Activated CD8-positive, alpha-beta memory T cell treated with anti-CD3 and anti-CD28 coated beads for 36 hours (primary cell): Measurements from ENCODE around the gene NELL1. TPM values are rescaled to one million over a fixed set of nuclear protein-coding genes. Genes with fewer than 3 reads are reported as not detected.

Experiments used
- CTCF ChIA-PET: fragments of 350-600 bp; sonication (Branson Sonifier 250); formaldehyde crosslinking; loops from one replicate; lab custom pipeline; 2021; ENCODE audit warnings: antibody characterized with exemption; lab: Charles Lee
- POLR2A ChIA-PET: fragments of 350-600 bp; sonication (Branson Sonifier 250); formaldehyde crosslinking; loops from one replicate; lab custom pipeline; 2021; ENCODE audit warnings: antibody characterized with exemption; lab: Charles Lee
- total RNA-seq, 2 experiments: library from RNA; stranded (reverse); gene quantifications; one replicate each; pipeline ENCODE4 v1.2.3, GENCODE V29; 2021

The NELL1 gene
- total RNA-seq, 2 experiments from 2014 or later, result not detected

- ChIA-PET CTCF (no interaction called here), POLR2A (no interaction called here)
These were observed 695.7 kb downstream of the NELL1 start for GRCh38 chr11:21364866-21365624.

DNA sequence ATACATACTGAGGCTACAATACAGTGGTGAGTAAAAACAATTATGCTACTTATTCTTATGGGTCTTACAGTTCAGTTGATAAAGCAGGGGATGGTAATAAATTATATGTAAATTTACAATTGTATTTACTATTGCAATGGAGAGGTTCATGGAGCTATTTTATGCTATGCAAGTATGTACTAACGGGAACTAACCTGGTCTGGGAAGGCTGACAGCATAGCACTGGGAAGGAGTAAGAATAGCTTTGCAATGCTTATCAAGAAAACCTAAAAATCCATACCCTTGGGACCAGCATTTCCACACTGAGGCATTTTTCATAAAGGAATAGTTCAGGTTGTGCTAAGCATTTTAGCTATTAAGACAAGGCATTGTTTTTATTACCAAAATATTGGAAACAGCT, 700.6 kb downstream of the NELL1 start:
- CTCF ChIA-PET, result no interaction called here
- POLR2A ChIA-PET, result no interaction called here

- POLR2A ChIA-PET, result no interaction called here
- CTCF ChIA-PET, result no interaction called here
These were observed 701.7 kb downstream of the NELL1 start for GRCh38 chr11:21371044-21371443.

DNA sequence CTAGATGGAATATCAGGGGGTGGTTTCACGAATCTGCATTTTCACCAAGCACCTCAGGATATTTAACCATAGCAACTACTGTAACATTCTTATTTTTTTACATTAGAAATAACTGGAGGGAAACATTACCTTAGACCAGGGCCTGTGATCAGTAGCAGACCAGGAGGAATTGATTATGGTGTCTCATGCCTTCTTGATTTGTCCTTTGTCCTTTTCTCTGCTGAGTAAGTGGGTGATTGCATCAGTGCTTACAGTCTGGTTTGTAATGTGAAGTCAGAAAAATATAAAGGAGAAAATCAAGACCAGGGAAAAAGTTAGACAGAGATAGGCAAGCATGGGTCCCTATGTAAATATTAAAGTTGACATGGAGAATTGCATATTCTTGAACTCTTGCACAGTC, 703.3 kb downstream of the NELL1 start:
- CTCF ChIA-PET, result no interaction called here
- POLR2A ChIA-PET, result no interaction called here

DNA sequence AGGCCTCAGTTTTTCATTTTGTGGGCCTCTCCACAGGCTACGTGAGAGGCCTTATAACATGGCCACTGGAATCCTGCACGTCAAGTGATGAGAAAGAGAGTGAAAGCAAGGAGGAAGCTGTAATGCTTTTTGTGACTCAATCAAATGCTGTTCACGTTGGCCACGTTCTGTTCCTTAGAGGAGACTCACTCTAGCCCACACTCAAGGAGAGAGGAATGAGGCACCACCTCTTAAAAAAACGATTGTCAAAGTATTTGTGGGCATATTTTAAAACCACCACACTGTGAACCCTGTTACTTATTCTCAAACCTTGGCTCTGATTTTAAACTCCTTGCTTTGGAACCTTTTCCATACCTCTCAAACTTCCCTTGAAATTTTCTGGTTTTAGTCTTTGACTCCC, 705.0 kb downstream of the NELL1 start:
- POLR2A ChIA-PET, result no interaction called here
- CTCF ChIA-PET, result no interaction called here

DNA sequence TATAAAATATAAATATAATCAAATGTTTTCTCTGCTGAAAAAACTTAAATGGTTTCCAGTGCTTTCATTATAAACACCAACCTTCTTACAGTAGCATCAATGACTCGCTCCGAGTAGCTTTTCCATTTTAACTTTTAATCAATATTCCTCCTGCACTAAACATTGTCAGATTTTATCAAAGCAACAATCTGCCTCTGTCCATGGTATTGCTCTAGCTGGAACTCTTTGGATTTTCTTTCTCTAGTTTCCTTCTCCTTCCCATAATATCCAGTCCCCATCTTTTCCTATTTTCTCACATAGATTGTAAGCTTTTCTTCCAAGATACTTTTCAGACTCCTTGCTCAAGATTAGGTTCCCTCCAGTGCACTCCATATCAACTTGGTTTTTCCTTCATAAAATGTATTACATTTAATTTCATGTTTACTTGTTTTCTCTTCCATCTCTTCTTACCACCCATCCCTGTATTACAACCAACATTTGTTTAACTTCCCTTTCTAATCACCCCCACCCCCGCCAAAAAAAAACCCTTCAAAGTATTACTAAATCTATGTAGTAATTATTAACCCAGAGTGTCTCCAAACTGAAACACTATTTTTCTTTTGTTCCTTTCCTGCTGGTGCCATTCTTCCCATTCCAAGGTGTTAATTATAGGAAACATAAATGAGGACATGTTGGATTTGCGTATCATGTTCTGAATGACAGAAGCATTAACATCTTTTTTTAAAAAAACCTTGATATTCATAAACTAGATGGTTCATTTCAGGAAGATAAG, 716.5 kb downstream of the NELL1 start:
- ChIA-PET POLR2A (no interaction called here), CTCF (no interaction called here)

DNA sequence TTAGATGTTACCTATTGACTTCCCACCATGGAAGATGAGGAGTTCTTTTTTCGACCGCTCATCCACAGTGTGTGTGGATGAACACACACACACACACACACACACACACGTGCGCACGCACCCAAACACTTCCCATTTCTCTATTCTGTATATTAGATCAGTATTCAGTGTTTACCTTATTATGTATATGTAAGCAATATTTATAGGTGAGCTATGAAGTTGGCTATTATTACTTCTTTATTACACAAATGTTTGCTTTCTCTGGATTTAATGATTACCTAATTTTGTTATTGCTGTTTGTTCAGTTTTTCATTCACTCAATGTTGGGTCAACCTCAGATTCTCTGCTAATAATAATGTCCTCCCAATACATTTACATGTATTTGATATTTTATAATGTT, 721.0 kb downstream of the NELL1 start:
- ChIA-PET POLR2A (no interaction called here), CTCF (interaction anchor here (0.8 kb wide), 1 partner anchor 37 kb away, joined by 3 read pairs; no protein-coding TSS in a partner anchor)

GRCh38 chr11:21396342-21397008, 727.1 kb downstream of the NELL1 start:
- CTCF ChIA-PET, result no interaction called here
- POLR2A ChIA-PET, result no interaction called here

- POLR2A ChIA-PET, result no interaction called here
- CTCF ChIA-PET, result no interaction called here
These were observed 728.8 kb downstream of the NELL1 start for GRCh38 chr11:21398195-21398594.

GRCh38 chr11:21401496-21401895, 732.1 kb downstream of the NELL1 start:
- POLR2A ChIA-PET, result no interaction called here
- CTCF ChIA-PET, result no interaction called here

DNA sequence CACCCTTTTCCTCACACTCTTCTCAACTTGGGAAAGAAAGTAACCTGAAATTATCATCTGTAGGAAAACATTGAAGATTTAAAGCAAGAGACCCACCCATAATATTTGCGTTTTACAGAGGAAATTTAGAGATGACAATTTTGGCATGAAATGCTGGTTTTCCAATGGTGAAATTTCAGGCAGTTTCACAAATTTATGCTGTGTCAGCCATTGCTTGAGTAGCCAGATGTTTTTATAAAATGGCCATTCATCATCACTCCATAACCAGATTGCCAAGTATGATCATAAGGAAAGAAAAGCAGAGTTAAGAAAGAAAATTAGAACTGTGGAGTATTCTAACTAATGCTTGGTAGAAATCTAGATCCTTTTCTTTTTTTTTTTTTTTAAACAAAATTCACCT, 732.9 kb downstream of the NELL1 start:
- CTCF ChIA-PET, result no interaction called here
- POLR2A ChIA-PET, result no interaction called here

- CTCF ChIA-PET, result interaction anchor here (0.7 kb wide), 1 partner anchor 27 kb away, joined by 3 read pairs; no protein-coding TSS in a partner anchor
- POLR2A ChIA-PET, result no interaction called here
These were observed 733.7 kb downstream of the NELL1 start for GRCh38 chr11:21403069-21403468.

DNA sequence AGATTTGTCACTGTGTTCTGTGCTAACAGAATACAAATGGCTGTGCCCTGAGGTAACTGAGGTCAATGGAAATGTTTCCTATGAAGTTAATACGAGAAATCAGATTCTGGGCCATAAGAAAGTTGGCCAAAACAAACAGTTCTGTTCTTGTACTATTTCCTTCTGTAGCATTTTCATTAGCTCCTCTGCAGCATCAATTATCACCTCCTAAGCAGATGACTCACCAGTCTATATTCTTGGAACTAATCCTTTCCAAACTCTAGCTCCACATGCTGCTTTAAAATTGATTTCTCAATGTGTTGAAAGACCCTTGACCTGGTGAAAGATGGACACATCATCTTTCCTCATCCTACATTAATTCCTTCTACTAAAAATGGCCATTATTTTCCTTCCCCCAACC, 736.0 kb downstream of the NELL1 start:
- ChIA-PET CTCF (no interaction called here), POLR2A (no interaction called here)

DNA sequence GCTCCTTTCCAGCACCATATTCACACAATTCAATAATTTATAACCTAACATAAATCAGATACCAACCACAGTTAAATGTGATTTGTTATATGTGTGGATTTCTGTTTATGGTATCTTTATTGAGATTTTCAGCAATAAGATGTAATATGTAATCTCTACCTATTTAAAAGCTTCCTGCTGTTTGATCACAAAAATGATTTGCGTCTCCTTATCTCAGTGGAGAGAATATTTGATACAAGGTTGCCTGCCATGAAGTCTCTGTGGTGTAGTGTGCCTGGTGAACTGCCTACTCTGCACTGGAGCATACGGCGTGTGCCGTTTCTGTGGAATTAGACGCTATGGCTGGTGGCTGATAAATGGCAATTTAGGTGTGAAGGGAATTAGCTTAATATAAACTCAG, 741.1 kb downstream of the NELL1 start:
- CTCF ChIA-PET, result no interaction called here

DNA sequence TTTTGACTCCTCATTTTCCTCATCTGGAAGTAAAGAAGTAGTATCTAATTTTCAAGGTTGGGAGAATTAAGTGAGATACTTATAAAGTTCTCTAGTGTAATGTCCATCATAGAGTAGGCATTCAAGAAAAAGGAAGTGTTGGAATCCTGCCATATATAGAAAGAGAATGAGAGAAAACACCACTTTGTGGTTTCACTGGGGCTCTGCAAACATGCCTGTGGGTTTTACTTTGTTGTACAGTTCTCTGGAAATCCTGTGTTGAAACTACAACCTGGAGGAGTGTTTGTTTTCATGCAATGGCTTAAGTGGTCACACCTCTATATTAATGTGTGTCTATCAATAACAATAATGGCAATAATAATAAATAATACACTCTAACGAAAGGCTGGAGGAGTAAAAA, 741.7 kb downstream of the NELL1 start:
- POLR2A ChIA-PET, result no interaction called here
- CTCF ChIA-PET, result no interaction called here

More for the DNA sequence above, 741.1 kb downstream of the NELL1 start:
- POLR2A ChIA-PET, result no interaction called here

GRCh38 chr11:21411597-21411996, 742.2 kb downstream of the NELL1 start:
- ChIA-PET CTCF (no interaction called here), POLR2A (no interaction called here)

DNA sequence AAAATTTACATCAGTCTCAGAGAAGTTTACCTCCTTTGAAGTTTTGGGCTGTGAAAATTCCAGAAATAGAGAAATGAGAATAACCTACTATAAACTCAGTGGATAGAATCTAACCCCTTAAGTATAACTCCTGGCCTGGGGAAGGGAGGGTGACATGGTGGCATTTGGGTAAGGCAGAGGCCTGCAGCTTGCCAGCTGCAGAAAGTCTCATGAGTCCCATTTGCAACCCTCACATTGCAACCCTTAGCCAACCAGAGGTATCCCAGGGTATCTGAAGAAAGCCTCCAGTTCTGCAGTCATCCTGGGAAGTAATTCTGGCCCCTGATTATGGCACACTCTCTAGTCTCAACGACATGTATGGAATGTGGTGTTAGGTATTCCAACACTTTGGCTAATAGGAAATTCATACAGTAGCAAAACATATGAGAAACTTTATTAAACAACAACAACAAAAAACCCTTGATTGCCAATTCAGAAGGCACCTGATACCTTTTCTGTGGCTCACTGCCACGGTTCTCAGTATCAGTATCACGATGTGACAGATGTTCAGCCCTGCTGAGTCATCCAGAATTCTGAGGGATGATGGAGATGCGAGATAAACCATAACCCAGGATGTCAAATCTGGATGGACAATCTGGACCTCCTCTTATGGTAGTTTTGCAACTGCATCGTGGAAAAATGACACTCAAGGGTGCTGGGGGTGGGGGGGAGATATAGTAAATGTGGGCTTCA, 743.4 kb downstream of the NELL1 start:
- ChIA-PET CTCF (no interaction called here), POLR2A (no interaction called here)

DNA sequence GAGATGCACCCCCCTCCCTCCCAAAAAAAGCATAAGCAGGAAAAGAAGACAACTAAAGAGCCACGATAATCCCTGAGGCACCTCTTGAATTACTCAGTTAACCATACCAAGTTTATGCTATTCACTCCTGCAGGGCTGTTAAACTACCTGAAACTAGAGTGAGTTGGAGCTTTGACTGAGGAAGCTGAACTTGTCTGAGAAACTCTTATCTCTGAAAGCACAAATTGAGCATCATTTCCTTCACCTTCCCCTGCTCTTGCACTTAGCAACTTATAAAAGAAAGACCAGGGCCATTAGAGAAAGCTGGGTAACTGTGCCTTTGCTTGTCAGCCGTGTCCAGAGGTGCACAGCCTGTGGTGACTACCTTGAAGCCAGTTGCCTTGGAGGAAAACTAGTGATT, 745.6 kb downstream of the NELL1 start:
- ChIA-PET CTCF (no interaction called here), POLR2A (no interaction called here)

GRCh38 chr11:21415606-21416005, 746.2 kb downstream of the NELL1 start:
- CTCF ChIA-PET, result no interaction called here
- POLR2A ChIA-PET, result no interaction called here
